Cardiac muscle cell (in vitro differentiated cells and primary cell): Measurements from ENCODE around the gene ANKS1A. TPM values are rescaled to one million over a fixed set of nuclear protein-coding genes. Genes with fewer than 3 reads are reported as not detected.

Experiments
- DNase-seq, 2 donors: peaks; one replicate each; pipeline versions ENCODE4 v3.0.0 to v3.0.0-alpha.2; 2010 to 2017; ENCODE audit warnings: low read depth in 1 of 2, low spot score in 1 of 2
- H3K27ac ChIP-seq: fragments of 200-600 bp; sonication (generic); 2 replicates; pipeline ENCODE4 v1.5.1; 2016
- H3K27me3 ChIP-seq: fragments of 200-600 bp; sonication (generic); 2 replicates; pipeline ENCODE4 v1.6.0; 2016; ENCODE audit warnings: control low read depth
- H3K36me3 ChIP-seq: fragments of 200-600 bp; sonication (generic); 2 replicates; pipeline ENCODE4 v1.5.1; 2016; ENCODE audit warnings: control low read depth
- H3K4me1 ChIP-seq: fragments of 200-600 bp; sonication (generic); 2 replicates; pipeline ENCODE4 v1.8.1; 2017; ENCODE audit warnings: low read depth, mild to moderate bottlenecking, mixed run types
- H3K4me3 ChIP-seq: fragments of 200-600 bp; sonication (generic); 2 replicates; pipeline ENCODE4 v1.5.1; 2016; ENCODE audit warnings: mild to moderate bottlenecking
- H3K9me3 ChIP-seq: fragments of 200-600 bp; sonication (generic); 2 replicates; pipeline ENCODE4 v1.5.1; 2017; ENCODE audit warnings: low read depth, mild to moderate bottlenecking, control low read depth
- polyA plus RNA-seq: library from polyadenylated mRNA; unstranded; fragments of >200 nt; fragmentation: Nextera tagmentation; extraction: Ambion mirVana; gene quantifications from 2 replicates; pipeline ENCODE4 v1.2.1, GENCODE V29; 2016
- total RNA-seq: library from RNA; depleted of rRNA; stranded (reverse); fragments of >200 nt; gene quantifications from 2 replicates; pipeline ENCODE4 v1.2.3, GENCODE V29; 2016
- TF ChIP-seq, protein P1 (sequence below): IDR thresholded peaks from 2 replicates; pipeline ENCODE4 v1.5.1; 2012; ENCODE audit warnings: low read depth, mild to moderate bottlenecking, low read length

ANKS1A gene
- total and polyA plus RNA-seq, 2 experiments from 2014 or later, result 11.3 to 27.2 TPM

- no peak for DNase-seq
Measured at GRCh38 chr6:35086282-35086632, 197.2 kb downstream of the ANKS1A start.

GRCh38 chr6:35086636-35087360 lies 197.7 kb downstream of the ANKS1A start:
- Histone ChIP-seq H3K36me3 (peaks cover 5% of the 10 kb centered on the region), H3K27me3 (no peaks in the 10 kb centered on the region), H3K4me1 (no peaks in the 10 kb centered on the region), H3K4me3 (no peak overlapping the region), H3K9me3 (no peaks in the 10 kb centered on the region), H3K27ac (no peak overlapping the region)
- no peak for DNase-seq
- TF ChIP-seq, protein P1, sequence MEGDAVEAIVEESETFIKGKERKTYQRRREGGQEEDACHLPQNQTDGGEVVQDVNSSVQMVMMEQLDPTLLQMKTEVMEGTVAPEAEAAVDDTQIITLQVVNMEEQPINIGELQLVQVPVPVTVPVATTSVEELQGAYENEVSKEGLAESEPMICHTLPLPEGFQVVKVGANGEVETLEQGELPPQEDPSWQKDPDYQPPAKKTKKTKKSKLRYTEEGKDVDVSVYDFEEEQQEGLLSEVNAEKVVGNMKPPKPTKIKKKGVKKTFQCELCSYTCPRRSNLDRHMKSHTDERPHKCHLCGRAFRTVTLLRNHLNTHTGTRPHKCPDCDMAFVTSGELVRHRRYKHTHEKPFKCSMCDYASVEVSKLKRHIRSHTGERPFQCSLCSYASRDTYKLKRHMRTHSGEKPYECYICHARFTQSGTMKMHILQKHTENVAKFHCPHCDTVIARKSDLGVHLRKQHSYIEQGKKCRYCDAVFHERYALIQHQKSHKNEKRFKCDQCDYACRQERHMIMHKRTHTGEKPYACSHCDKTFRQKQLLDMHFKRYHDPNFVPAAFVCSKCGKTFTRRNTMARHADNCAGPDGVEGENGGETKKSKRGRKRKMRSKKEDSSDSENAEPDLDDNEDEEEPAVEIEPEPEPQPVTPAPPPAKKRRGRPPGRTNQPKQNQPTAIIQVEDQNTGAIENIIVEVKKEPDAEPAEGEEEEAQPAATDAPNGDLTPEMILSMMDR, result no peak

More at GRCh38 chr6:35086282-35086632, 197.2 kb downstream of the ANKS1A start:
- no peaks in the 10 kb centered on the region for H3K4me1 ChIP-seq
- peaks cover 5% of the 10 kb centered on the region for H3K36me3 ChIP-seq
- no peaks in the 10 kb centered on the region for H3K9me3 ChIP-seq
- H3K27me3 ChIP-seq, result no peaks in the 10 kb centered on the region
- no peak overlapping the region for H3K4me3 ChIP-seq
- H3K27ac ChIP-seq, result no peak overlapping the region
- TF ChIP-seq, protein P1, result no peak

DNA sequence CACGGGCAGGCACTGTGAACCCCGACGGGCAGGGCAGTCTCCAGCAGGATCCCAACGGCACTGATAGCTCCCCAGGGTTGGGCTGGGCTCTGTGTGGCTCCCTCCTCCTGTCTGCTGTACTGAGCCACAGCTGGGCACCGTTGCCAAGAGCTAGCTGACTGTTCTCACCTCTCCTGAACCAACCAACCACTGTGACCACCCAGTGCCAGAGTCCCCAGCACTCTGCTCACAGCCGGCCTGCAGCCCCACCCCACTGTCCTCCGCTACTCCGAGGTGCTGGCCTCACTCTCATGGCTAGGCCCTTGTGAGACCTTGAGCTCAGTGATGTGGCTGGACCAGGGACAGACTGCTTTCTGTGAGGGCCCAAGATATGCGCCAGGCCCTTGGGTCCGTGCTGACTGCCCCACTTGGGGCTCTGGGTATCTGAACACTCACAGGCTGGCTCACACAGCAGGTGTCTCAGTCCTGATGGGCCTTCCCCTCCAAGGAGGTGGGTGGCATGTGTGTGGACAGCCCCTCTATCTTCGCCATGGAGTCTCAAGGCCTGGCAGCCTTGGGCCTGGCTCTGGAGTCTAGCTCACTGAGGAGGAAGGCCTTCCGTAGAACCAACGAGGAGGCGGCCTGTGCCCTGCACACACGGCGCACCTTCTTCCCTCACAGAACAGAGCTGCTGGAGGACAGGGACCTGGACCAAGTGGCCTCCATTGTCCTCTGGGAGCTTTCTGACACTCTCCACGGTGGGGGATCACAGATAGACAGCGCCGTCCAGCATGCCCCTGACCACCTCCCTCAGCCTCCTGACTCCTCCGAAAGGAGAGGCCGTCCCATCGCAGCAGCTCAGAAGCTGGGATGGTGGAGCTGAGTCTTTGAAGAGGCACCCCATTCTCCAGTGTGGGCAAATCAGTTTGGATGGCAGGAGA lies 198.6 kb downstream of the ANKS1A start:
- Histone ChIP-seq H3K36me3 (peaks cover 5% of the 10 kb centered on the region), H3K4me1 (no peaks in the 10 kb centered on the region), H3K27me3 (no peaks in the 10 kb centered on the region), H3K9me3 (no peaks in the 10 kb centered on the region), H3K27ac (no peak overlapping the region), H3K4me3 (no peak overlapping the region)
- DNase-seq, result no peak
- TF ChIP-seq, protein P1, result no peak

DNA sequence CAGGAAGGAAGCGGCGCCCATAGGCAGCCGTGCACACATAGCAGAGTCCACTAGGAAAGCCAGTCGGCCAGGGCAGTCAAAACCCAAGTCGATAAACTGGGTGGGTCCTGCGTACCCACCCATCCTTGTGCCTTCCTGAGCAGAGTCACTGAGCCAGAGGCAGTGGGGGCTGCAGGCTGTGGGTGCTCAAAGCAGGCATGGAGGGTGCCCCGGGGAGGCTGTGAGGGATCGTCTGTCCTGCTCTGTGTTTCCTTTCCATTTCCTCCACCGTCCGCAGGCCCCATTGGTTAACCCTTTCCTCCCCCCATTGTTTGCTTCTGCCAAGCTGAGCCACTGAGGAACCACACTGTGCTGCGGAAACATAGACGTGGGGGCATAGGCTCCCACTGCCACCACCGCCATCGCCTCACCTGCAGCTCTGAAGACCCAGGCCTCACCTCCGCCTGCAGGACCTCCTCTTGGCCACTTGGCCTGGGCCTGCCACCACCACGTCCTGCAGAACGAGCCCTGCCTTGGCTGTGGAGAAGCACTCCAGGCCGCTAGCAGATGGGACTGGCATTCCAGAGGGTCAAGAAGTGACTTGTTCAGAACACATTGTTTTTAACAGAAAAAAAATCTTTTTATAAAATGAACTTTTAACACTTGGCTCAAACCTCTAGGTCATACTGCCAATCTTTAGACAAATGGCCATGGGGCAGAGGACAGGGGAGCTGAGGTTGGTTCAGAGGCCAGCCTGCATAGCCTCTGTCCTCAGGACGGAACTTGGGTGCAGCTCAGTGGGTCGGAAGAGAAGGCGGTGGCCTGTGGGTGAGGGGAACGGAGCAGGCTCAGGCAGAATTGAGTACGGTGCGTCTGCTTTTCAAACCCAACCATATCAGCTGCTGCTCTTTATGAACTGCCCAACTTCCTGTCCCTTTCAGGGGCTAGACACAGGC lies 199.5 kb downstream of the ANKS1A start:
- Histone ChIP-seq H3K27me3 (no peaks in the 10 kb centered on the region), H3K9me3 (no peaks in the 10 kb centered on the region), H3K4me3 (no peak overlapping the region), H3K27ac (no peak overlapping the region), H3K36me3 (peaks cover 5% of the 10 kb centered on the region), H3K4me1 (no peaks in the 10 kb centered on the region)
- TF ChIP-seq, protein P1, result no peak
- no peak for DNase-seq

DNA sequence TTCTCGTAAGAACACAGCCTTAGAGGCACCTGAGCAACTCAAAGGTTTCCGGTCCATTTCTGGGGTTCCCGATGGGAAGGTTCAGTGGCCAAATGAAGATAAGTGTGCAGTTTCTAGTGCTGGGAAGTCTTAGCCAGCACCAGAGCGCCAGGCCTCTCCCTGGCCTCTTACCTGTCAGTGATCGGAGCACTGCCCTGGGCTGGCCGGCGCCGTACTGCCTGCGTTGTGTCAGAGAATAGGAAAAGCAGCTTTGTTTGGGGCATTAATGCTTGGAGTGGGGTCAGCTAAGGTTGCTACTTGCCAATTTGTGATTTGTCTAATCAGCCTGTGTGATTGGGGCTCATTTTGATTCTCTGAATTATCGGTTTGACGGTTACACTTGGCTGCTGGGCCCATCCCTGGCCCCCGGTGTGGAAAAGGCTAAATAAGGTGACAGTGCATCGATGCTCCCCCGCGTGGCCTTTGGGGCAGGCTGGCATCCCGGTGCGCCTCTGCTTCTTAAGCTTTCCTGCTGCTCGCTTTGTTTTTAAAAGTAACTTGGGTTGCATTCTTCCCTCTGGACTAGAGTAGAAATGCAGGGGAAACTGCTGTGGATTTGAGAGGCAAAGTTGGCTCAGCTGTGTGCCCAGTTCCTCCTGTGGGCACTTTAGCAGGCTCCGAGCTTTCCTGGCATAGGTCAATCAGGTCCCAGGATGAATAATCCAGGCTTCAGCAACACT lies 200.3 kb downstream of the ANKS1A start:
- Histone ChIP-seq H3K9me3 (no peaks in the 10 kb centered on the region), H3K4me1 (no peaks in the 10 kb centered on the region), H3K27ac (no peak overlapping the region)

More for the DNA sequence above, 200.3 kb downstream of the ANKS1A start:
- TF ChIP-seq, protein P1, result no peak
- DNase-seq, result no peak
- Histone ChIP-seq H3K4me3 (no peak overlapping the region), H3K36me3 (peaks cover 5% of the 10 kb centered on the region), H3K27me3 (no peaks in the 10 kb centered on the region)
